ENCODE data around the gene NALF2. TPM values are rescaled to one million over a fixed set of nuclear protein-coding genes. Genes with fewer than 3 reads are reported as not detected.
A peak's percentile ranks its signal among the peaks of the same experiment; 100 is the strongest.

The NALF2 gene
- total and polyA plus RNA-seq, 2 of the 13 experiments (the other 11 are each of a cell fraction or from before 2014, with no cell fraction given) = 2.2 to 4.0 TPM

DNA sequence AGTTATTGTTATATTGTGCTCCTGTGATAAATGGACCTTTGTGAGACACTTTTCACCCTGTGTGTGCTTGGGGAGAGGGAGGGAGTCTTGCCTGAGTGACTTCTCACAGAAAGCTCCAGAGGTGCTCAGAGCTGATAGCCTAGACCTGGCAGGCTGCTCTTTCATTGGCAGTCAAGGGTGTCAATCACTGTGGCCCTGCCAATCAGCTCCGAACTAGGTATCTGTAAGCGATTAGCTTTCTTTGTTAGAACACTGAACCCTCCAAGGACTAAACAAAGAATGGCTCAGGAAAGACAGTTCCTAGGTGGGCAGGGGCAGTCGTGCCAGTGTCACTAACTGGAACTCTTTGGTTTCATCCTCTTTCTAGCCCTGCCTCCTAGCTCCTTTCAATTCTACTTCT lies 2.7 kb upstream of the NALF2 start:
- CTCF ChIA-PET (ENCODE audit: low intra/inter-chr PET ratio, low total read pairs) = no interaction called here
- H3K27ac ChIP-seq (ENCODE audit: extremely low read length, insufficient read depth, low read length) = no peak overlapping the region
- FAIRE-seq (peak; percentile 21), ATAC-seq (peak; percentile 32; the same call in 2 of the 3 replicates), DNase-seq (ENCODE audit: low spot score) (peak; percentile 52)
- H3K27me3 ChIP-seq (ENCODE audit: control insufficient read depth in 1 of 2, insufficient read depth in 2 of 2, low read length in 2 of 2) = peaks cover 0 to 4% of the 10 kb centered on the region in 2 experiments; a peak in 2 of 5 replicates
- peaks cover 4% of the 10 kb centered on the region for H3K79me2 ChIP-seq (ENCODE audit: insufficient read depth, low read length)
- no peak overlapping the region for H3K9ac ChIP-seq (ENCODE audit: insufficient read depth, low read depth, low read length)
- BruUV-seq (replicated peaks) = no TSS peak
- POLR2A ChIA-PET = interaction anchor here (0.7 to 1.0 kb wide), 2 partner anchors 51 to 632 kb away, joined by 3 read pairs; partner anchors contain the start of gene IGBP1
- WGBS (ENCODE audit: low lambda C conversion rate) = 0% methylated on average over 1 of the region's 3 CpGs
- peak overlapping the region in 2 of 3 experiments; percentile 9 to 10; a peak in 1 of 6 replicates for H3K4me3 ChIP-seq (replicated peaks in 1 of 3; ENCODE audit: insufficient read depth in 1 of 3, low read depth in 2 of 3, low read length in 3 of 3)
- intact Hi-C loops (cut with micrococcal nuclease; ENCODE audit: unreplicated experiment) = no loop called here
- 0 out of 2 replicates have a peak, but pooled peaks cover 3% of the 10 kb centered on the region for H4K20me1 ChIP-seq (ENCODE audit: insufficient read depth, low read length)
- H3K36me3 ChIP-seq (replicated peaks in 1 of 2; ENCODE audit: control insufficient read depth in 1 of 2, insufficient read depth in 2 of 2, low read length in 2 of 2) = no peaks in the 10 kb centered on the region
- no peaks in the 10 kb centered on the region for H3K9me3 ChIP-seq (ENCODE audit: low read length)
- peak overlapping the region; percentile 58 for H3K4me2 ChIP-seq (ENCODE audit: low read depth, low read length)
- in situ Hi-C loops (cut with HindIII; ENCODE audit: extremely low pct_ligation_motif_present, low pct_unique_long_range_greater_than_20kb) = no loop called here
- no peak overlapping the region for H2AFZ ChIP-seq (ENCODE audit: low read length)
- peaks cover 31% of the 10 kb centered on the region for H3K4me1 ChIP-seq (ENCODE audit: insufficient read depth, low read length)
- TF ChIP-seq, protein P1, sequence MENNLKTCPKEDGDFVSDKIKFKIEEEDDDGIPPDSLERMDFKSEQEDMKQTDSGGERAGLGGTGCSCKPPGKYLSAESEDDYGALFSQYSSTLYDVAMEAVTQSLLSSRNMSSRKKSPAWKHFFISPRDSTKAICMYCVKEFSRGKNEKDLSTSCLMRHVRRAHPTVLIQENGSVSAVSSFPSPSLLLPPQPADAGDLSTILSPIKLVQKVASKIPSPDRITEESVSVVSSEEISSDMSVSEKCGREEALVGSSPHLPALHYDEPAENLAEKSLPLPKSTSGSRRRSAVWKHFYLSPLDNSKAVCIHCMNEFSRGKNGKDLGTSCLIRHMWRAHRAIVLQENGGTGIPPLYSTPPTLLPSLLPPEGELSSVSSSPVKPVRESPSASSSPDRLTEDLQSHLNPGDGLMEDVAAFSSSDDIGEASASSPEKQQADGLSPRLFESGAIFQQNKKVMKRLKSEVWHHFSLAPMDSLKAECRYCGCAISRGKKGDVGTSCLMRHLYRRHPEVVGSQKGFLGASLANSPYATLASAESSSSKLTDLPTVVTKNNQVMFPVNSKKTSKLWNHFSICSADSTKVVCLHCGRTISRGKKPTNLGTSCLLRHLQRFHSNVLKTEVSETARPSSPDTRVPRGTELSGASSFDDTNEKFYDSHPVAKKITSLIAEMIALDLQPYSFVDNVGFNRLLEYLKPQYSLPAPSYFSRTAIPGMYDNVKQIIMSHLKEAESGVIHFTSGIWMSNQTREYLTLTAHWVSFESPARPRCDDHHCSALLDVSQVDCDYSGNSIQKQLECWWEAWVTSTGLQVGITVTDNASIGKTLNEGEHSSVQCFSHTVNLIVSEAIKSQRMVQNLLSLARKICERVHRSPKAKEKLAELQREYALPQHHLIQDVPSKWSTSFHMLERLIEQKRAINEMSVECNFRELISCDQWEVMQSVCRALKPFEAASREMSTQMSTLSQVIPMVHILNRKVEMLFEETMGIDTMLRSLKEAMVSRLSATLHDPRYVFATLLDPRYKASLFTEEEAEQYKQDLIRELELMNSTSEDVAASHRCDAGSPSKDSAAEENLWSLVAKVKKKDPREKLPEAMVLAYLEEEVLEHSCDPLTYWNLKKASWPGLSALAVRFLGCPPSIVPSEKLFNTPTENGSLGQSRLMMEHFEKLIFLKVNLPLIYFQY (CRISPR knock-in tag; IDR thresholded peaks at IDR 0.05; ENCODE audit: borderline replicate concordance) = no peak
- TF ChIP-seq POLR2AphosphoS5 (IDR thresholded peaks at IDR 0.05; ENCODE audit: low read depth, low read length) = no peak
- TF ChIP-seq SOX5 (CRISPR knock-in tag; IDR thresholded peaks at IDR 0.05; ENCODE audit: borderline replicate concordance) = no peak
- no peak for TF ChIP-seq ZFP62 (CRISPR knock-in tag; IDR thresholded peaks at IDR 0.05)
- TF ChIP-seq ZKSCAN8 (CRISPR knock-in tag; IDR thresholded peaks at IDR 0.05; ENCODE audit: borderline replicate concordance) = no peak
- TF ChIP-seq ZBTB42 (CRISPR knock-in tag; IDR thresholded peaks at IDR 0.05) = no peak
- TF ChIP-seq, protein P2, sequence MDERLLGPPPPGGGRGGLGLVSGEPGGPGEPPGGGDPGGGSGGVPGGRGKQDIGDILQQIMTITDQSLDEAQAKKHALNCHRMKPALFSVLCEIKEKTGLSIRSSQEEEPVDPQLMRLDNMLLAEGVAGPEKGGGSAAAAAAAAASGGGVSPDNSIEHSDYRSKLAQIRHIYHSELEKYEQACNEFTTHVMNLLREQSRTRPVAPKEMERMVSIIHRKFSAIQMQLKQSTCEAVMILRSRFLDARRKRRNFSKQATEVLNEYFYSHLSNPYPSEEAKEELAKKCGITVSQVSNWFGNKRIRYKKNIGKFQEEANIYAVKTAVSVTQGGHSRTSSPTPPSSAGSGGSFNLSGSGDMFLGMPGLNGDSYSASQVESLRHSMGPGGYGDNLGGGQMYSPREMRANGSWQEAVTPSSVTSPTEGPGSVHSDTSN (CRISPR knock-in tag; IDR thresholded peaks at IDR 0.05) = peak; percentile 91
- TF ChIP-seq, protein P3, sequence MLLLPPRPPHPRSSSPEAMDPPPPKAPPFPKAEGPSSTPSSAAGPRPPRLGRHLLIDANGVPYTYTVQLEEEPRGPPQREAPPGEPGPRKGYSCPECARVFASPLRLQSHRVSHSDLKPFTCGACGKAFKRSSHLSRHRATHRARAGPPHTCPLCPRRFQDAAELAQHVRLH (CRISPR knock-in tag; IDR thresholded peaks at IDR 0.05; ENCODE audit: borderline replicate concordance, low read depth) = no peak
- TF ChIP-seq SP2 (CRISPR knock-in tag; IDR thresholded peaks at IDR 0.05) = peak; percentile 84
- TF ChIP-seq, protein P4, sequence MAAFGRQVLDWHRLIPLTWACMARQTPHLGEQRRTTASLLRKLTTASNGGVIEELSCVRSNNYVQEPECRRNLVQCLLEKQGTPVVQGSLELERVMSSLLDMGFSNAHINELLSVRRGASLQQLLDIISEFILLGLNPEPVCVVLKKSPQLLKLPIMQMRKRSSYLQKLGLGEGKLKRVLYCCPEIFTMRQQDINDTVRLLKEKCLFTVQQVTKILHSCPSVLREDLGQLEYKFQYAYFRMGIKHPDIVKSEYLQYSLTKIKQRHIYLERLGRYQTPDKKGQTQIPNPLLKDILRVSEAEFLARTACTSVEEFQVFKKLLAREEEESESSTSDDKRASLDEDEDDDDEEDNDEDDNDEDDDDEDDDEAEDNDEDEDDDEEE (CRISPR knock-in tag; IDR thresholded peaks at IDR 0.05) = no peak
- TF ChIP-seq GZF1 (CRISPR knock-in tag; IDR thresholded peaks at IDR 0.05) = no peak
- TF ChIP-seq NFYB (CRISPR knock-in tag; IDR thresholded peaks at IDR 0.05) = peak; percentile 86
- peak; percentile 87 for TF ChIP-seq NFYC (CRISPR knock-in tag; IDR thresholded peaks at IDR 0.05)
- TF ChIP-seq HNRNPK (IDR thresholded peaks at IDR 0.05; ENCODE audit: low read depth, low read length, poor library complexity, severe bottlenecking) = no peak
- TF ChIP-seq ERF (CRISPR knock-in tag; IDR thresholded peaks at IDR 0.05) = no peak
- TF ChIP-seq, protein P5, sequence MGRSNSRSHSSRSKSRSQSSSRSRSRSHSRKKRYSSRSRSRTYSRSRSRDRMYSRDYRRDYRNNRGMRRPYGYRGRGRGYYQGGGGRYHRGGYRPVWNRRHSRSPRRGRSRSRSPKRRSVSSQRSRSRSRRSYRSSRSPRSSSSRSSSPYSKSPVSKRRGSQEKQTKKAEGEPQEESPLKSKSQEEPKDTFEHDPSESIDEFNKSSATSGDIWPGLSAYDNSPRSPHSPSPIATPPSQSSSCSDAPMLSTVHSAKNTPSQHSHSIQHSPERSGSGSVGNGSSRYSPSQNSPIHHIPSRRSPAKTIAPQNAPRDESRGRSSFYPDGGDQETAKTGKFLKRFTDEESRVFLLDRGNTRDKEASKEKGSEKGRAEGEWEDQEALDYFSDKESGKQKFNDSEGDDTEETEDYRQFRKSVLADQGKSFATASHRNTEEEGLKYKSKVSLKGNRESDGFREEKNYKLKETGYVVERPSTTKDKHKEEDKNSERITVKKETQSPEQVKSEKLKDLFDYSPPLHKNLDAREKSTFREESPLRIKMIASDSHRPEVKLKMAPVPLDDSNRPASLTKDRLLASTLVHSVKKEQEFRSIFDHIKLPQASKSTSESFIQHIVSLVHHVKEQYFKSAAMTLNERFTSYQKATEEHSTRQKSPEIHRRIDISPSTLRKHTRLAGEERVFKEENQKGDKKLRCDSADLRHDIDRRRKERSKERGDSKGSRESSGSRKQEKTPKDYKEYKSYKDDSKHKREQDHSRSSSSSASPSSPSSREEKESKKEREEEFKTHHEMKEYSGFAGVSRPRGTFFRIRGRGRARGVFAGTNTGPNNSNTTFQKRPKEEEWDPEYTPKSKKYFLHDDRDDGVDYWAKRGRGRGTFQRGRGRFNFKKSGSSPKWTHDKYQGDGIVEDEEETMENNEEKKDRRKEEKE (IDR thresholded peaks at IDR 0.05) = no peak

All from HepG2 (cell line).